Stimulated activated naive CD4-positive, alpha-beta T cell treated with Interleukin-2 at 50 U/mL for 16 hours (primary cell): ENCODE results near the gene ATG7.
"Not testable (repeated sequence)": the region's sequence is repeated elsewhere in the genome, so short reads cannot be mapped to it uniquely, and the experiment has no call there.

Experiments used
- DNase-seq: peaks from one replicate; lab custom pipeline; 2025; lab: John Stamatoyannopoulos, UW

Gene ATG7

DNA sequence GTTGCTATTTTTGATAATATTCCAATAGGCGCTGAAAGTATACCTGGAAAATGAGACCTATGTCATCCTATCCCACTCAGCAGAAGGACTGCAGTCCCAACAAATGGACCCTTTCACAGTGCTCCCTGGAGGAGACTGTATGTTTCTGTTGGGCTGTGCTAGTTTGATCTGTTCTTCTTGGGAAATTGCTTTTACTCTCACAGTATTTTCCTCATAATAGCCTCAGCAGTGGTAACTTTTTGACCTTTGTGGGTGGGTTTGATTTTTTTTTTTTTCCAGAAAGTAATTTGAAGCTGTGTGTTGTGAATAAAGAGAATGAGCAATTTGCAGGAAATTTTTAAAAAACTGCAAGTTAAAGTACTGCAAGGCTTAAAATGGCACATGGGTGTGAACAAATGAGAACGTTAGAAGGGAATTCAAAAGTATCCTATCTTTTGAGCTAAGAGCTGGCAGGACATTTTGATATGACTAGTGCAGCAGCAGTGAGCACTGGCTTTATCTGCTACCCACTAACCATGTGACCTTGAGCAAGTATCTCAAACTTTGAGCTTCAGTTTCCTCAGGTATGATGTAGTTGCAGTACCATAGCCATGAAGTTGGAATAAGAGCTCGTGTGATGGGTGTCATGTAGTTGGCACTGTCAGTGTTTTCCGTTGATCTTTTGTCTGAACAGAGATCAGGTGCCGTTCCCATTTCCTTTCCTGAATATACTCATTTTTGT, 118.4 kb downstream of the ATG7 start:
- no peak for DNase-seq

DNA sequence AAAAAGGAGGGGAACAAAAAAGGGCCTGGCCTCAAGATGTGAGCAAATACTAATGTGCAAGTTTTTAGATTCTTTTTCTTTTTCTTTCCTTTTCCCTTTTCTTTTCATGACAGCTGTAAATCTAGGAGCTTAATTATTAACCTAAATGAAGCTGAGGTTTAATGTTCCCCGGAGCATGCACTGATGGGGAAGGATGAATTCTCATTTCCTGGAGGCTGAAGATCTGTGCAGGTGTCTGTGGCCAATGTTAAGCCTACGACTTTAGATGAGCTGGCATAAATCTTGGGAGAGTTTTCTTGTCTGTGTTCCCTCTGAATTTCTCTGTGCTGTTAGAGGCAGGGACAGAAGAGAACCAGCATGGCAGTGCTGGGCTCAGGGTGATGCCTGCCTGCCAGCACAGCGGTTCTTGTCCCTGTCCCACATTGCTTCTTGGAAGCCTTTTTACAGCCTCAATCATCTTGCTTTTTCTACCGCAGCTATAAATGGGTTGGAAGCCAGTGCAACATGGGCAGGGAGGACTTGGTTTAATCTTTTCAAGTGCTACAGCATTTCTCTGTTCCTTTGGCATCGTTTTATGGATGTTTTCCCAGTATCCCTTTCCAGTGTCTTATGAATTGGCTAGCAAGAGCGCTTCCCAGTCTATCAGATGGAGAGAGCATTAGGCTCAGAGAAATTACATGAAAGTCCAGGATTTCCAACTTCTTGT, 119.1 kb downstream of the ATG7 start:
- DNase-seq = no peak

DNA sequence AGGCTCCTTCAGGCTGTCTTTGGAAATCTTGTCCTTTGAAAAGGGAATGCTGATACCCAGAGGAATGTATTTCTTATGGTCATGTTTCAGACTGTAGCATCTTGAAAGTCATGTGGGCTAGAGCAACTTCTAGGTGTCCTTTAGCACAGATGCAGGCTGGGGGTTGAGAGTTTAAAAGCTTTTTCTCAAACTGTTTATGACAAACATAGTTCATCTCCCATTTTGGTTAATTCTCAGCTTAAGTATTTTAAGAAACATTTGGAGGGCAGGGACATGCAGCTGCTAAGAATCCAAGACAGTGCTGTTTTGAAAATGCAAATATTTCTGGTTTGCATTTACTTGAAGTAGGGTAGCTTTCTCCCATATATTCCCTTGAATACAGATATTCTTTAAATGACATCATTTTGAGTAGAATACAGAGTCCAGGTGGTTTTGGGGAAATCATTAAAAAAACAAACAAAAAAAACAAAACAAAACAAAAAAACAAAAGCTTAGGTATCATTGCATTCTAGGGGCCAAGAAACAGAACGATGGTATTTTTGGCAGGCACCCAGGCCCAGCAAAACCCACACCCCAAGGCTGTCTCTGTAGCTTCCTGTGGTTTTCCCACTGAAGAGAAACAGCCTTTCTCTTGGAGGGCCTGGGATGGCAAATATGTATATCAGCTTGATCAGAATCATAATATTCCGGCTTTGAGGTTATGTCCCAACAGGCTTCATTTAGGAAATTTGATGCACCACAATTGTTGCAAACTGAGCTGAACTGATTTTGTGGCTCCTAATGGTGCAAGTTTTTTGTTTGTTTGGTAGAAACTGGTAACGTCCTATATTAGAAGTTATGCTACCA, 120.0 kb downstream of the ATG7 start:
- no peak for DNase-seq

DNA sequence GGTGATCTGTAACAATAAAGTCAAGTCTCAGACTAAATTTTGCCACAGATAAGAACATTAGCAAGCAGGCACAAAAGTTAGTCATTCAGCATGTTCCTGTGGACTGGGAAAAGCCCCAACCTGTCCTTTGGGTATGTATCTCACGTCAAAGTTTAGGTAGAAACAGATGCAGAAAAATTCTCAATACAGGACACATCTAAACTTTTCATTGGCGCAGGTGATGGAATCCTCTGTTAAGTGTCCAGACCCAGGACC, 120.6 kb downstream of the ATG7 start:
- DNase-seq = no peak

DNA sequence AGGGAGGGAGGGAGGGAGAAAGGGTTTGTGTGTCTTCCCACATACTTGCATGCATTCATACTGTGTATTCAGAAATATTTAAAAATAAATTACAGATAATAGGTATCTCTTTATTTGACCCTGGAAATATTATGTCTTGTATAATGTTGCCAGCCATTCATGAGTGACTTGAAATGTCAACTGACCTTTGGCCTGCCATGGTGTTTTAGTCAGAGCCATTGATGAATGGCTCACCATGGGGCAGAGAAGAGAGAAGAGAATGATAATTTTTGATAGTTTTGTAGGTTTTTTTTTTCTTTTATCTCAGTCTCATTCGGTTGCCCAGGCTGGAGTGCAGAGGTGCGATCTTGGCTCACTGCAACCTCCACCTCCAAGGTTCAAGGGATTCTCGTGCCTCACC, 121.2 kb downstream of the ATG7 start:
- DNase-seq = no peak

DNA sequence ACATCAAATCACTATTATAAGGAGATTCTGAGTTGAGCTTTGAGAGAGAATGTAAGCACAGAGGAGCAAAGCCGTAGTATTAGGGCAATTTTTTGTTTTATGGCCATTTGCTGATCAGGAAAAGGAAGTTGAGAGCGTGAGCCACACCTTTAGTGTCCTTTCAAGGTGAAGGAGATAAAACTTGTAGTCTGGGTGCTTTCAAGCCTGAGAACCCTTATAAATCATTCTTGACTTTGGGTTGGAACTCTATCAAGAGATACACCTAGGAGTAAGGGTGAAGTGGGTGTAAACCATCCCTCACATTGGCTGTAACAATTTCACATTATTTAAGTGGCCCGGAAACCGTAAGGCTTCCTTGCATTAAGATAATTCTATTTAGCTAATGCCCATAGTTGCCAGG, 122.2 kb downstream of the ATG7 start:
- no peak for DNase-seq

DNA sequence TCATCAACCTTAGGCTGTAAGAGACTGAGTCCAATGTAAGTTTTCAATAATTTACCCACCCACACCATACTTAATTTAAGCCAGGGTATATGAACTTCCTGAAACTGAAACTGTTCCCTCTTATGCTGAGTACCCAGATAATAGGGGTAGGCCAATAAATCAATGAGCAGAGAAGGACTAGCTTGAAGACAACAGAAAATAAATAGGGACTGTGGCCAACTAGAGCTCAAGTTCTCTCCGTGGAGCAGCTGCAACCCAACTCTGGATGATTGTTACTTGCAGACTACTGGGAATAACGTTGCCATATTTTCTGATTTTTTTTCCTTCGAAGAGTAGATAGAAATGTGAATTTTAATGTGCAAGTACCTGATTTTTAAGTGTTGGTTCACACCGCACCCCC, 128.0 kb downstream of the ATG7 start:
- DNase-seq = no peak

DNA sequence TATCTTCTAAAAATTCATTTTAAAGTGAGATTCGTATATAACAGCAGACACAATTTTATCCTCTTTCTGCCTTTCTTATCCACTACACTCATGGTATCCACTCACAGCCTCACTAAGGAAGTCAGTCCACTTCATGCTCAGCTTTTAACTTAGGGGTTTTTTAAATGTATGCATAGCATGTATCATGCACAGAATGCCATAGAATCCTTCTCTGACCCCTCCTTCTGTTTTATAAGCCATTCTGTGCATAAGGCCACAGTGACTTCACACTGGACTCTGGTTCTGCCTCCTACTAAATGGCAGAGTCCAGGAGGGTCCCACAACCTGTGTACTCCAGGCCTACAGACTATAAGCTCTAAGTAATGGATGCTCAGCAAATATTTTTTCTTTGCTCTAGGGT, 129.2 kb downstream of the ATG7 start:
- DNase-seq = no peak

DNA sequence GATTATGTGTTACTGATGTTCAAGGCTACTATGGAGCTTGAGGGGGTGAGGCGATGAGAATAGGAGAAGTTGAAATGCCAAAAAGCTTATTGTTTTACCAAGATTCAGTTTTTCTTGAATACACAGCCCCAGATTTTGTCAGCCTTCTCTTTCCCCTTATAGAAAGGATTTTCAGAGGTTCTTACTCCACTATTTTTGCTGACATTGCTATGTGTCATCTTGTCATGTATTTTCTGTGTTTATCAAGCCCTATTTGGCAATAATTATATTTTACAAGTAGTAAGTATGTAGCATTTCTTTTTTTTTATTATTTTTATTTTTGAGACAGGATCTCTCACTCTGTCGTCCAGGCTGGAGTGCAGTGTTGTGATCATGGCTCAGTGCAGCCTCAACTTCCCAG, 133.1 kb downstream of the ATG7 start:
- DNase-seq = no peak

DNA sequence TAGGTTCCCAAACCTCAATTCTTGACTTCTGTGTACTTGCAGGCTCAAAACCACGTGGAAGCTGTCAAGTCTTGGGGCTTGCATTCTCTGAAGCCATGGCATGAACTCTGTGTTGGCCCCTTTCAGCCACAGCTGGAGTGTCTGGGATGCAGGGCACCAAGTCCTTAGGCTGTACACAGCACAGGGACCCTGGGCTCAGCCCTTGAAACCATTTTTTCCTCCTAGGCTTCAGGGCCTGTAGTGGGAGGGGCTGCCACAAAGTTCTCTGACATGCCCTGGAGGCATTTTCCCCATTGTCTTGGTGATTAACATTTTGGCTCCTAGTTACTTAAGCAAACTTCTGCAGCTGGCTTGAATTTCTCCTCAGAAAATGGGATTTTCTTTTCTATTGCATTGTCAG, 135.4 kb downstream of the ATG7 start:
- no peak for DNase-seq

DNA sequence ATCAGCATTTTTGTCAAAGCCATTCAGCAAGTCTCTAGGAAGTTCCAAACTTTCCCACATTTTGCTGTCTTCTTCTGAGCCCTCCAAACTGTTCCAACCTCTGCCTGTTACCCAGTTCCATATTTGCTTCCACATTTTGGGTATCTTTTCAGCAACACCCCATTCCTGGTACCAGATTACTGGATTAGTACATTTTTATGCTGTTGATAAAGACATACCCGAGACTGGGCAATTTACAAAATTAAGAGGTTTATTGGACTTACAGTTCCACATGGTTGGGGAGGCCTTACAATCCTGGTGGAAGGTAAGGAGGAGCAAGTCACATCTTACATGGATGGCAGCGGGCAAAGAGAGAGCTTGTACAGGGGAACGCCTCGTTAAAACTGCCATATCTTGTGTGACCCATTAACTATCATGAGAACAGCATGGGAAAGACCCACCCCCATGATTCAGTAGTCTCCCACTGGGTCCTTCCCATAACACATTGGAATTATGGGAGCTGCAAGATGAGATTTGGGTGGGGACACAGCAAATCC, 136.2 kb downstream of the ATG7 start:
- DNase-seq = not testable (repeated sequence)

DNA sequence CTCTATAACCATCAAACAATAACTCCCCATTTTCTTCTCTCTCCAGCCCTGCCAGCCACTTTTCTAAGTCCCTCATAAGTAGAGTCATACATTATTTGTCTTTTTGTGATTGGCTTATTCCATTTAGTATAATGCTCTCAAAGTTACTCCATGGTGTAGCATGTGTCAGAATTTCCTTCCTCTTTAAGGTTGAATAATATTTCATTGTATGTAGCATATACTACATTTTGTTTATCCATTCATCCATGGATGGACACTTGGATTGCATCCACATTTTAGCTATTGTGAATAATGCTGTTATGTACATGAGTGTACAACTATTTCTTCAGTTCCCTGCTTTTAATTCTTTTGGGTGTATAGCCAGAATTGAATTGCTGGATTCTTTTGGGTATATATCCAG, 138.4 kb downstream of the ATG7 start:
- no peak for DNase-seq

DNA sequence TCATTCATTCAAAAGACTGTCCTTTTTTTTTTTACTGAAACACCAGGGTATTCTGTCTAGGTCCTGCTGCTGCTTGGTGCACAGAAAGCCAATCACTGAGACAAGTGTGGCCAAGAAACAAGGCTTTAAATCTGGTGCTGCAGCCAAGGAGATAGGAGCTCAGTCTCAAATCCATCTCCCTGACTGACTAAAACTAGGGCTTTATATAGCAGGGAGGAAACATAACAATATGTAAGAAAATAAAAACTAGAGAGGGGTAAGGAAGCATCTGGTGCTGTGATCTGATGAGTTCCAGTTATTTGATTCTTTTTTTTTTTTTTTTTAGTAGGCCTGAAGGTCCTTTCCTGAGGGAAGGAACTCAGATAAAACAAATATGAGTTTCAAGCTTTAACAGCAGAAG, 139.8 kb downstream of the ATG7 start:
- no peak for DNase-seq

DNA sequence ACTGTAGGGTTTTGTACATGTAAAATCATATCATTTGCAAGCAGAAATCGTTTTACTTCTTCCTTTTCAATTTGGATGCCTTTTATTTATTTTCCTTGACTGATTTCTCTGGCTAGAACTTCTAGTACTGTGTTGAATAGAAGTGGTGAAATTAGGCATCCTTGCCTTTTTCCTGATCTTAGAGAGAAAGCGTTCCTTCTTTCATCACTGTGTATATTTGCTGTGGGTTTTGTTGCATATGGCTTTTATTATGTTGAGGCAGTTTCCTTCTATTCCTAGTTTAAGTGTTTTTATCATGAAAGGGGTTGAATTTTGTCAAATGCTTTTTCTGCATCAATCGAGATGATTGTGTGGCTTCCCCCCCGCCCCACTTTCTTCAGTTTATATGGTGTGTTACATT, 140.9 kb downstream of the ATG7 start:
- no peak for DNase-seq

DNA sequence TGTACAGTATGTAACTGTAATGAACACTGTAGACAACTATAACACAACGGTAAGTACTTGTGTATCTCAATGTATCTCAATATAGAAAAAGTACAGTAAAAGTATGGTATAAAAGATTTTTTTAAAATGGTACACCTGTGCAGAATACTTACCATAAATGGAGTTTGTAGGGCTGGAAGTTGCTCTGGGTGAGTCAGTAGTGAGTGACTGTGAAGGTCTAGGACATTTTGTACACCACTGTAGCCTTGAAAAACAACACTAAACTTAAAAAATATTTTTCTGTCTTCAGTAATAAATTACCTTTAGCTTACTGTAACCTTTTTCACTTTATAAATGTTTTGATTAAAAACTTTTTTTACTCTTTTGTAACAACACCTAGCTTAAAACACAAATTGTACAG, 142.9 kb downstream of the ATG7 start:
- no peak for DNase-seq

DNA sequence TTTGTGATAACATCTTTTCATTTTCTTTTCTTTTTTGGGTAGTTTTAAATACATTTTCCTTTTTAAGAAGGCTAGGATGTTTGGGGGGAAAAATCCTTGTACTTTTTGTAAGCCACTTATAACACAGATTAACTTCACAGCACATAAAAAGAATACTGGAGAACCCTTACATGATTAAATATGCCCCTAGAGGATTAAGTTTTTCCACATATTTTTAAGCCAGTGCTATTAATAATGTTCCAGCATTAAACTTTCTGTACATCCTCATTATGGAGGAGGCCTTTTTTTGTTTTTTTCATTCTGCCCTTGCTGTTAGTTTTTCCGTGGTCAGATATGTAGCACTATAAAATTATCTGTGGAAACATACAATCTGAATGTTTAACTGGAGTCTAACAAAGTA, 147.9 kb downstream of the ATG7 start:
- DNase-seq = no peak

DNA sequence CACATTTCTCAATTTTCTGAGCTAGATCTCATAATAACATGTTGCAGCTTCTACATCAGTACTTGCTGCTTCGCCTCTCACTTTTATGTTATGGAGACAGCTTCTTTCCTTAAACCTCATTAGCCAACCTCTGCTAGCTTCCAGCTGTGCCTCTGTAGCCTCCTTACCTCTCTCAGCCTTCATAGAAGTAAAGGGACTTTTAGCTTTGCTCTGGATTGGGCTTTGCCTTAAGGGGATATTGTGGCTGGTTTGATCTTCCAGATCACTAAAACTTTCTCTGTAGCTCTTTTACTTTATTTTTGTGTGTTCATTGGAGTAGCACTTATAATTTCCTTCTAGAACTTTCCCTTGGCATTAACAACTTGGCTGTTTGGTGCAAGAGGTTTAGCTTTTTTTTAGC, 150.1 kb downstream of the ATG7 start:
- no peak for DNase-seq

DNA sequence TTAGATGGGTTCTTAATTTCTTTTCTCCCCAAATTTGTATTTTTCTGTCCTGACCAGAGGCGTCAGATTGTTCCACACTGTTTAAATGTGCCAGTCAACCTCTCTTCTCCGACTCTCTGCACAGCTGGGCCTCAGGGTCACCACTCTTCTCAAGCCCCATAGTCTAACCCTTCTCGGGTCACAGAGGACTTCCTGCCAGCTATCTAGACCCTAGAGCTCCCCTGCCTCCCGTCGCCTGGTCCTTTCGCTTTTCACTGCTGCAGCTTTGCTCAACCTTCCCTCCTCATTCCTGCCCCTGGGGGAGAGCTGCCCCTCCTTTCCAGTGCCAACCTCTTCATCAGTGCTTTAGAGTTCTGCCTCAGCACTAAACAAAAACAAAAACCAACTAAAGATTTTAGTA, 151.7 kb downstream of the ATG7 start:
- no peak for DNase-seq

DNA sequence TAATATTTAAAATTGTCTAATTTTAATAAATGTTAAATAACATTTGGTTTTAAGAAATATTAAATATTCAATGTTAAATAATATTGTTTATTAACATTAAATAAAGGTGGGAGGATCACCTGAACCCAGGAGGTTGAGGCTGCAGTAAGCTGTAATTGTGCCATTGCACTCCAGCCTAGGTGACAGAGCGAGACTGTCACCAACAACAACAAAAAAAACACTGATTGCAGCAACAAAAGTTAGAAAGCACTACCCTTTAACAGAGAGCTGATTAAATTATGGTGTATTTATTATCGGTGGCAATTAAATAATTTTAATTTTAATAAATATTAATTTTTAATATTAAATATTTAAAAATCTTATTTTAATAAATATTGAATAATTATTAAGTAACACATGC, 152.1 kb downstream of the ATG7 start:
- no peak for DNase-seq

DNA sequence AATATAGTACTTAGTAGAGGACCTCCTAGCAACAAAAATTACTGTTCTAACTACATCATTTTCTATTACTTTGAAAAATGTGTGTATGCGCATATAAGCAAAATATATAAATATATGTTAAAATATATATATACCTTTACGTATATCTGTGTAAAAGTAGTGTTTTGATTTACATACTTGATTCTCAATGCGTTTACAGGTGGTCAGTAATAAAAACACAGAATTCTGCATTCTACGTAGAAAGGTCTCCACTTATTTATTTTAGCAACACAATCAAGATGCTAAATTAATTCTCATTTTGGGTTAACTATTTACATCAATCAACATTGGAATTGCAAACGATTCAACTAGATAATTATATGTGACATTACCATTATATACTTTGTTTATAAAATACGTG, 158.0 kb downstream of the ATG7 start:
- DNase-seq = no peak

DNA sequence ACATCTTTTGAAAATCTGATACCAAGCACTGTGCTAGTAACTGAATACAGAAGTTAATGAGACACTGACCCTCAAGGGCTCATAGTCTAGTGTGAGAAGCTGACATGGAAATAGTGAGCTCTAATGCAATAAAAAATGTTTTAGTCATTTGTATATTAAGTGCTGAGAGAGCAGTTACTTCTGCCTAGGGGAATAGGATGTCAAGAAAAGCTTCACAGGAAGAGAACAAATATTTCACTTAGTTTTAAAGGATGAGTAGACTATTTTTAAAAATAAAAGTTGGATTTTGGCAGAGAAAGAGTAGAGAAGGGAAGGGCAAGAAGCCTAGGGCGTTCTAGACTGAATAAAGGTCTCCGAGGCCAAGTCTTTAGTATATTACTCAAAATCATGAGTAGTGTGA, 158.4 kb downstream of the ATG7 start:
- no peak for DNase-seq

DNA sequence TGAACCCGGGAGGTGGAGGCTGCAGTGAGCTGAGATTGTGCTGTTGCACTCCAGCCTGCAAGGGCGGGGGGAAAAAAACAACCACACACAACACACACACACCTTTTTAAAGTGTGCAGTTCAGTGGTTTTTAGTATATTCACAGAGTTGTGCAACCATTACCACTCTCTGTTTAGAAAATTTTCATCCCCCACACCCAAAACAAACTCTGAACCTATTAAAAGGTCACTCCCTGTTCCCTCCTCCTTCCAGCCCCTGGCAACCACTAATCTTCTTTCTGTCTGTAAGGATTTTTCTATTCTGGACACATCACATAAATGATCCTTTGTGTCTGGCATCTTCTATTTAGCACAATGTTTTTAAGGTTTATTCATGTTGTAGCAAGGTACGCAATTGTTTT, 159.1 kb downstream of the ATG7 start:
- no peak for DNase-seq

DNA sequence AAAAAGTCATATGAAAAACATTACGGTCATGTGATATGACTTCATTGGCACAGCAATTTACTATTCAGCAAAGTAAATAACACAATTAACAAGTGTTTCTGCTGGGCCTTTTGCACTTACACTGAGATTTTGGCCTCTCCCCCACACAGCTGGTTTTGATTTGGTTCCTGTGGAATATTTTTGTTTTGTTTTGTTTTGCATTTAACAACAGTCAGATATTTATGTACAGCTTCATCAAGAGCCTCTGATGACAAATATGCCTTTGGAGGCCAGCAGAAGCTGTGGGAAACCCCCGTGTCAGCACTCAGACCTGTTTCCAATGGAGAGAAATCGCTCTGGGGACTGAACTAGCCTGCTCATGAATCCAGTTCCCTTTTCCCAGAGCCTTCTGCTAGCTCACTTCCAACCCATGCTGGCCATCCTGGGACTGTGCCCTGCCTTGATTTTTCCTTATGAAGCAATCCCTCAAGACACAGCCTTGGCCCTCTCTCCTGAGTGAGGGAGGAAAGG, 161.9 kb downstream of the ATG7 start:
- DNase-seq = no peak
